ENCODE results near the gene NAB2.
"Not testable (repeated sequence)": the region's sequence is repeated elsewhere in the genome, so short reads cannot be mapped to it uniquely, and the experiment has no call there.

NAB2 gene

GRCh38 chr12:57051011-57051410 lies 37.9 kb upstream of the NAB2 start:
- no peak overlapping the region for H3K4me3 ChIP-seq (replicated peaks; ENCODE audit: low read depth, low read length)
- no peak for DNase-seq (ENCODE audit: extremely low read depth, low read depth)
- TF ChIP-seq CTCF (IDR thresholded peaks at IDR 0.05; ENCODE audit: low read depth, low read length, missing control alignments) = no peak

GRCh38 chr12:57053146-57053545 lies 35.8 kb upstream of the NAB2 start:
- not testable (repeated sequence) for H3K4me3 ChIP-seq (replicated peaks; ENCODE audit: low read depth, low read length); DNase-seq (ENCODE audit: extremely low read depth, low read depth)

GRCh38 chr12:57053901-57054300 lies 35.0 kb upstream of the NAB2 start:
- not testable (repeated sequence) for DNase-seq (ENCODE audit: extremely low read depth, low read depth); H3K4me3 ChIP-seq (replicated peaks; ENCODE audit: low read depth, low read length)

- no peak for TF ChIP-seq CTCF (IDR thresholded peaks at IDR 0.05; ENCODE audit: low read depth, low read length, missing control alignments)
- no peak overlapping the region for H3K4me3 ChIP-seq (replicated peaks; ENCODE audit: low read depth, low read length)
- DNase-seq (ENCODE audit: extremely low read depth, low read depth) = no peak
Observed at GRCh38 chr12:57055824-57056223, 33.1 kb upstream of the NAB2 start.

GRCh38 chr12:57057067-57057751 lies 31.7 kb upstream of the NAB2 start:
- H3K4me3 ChIP-seq (replicated peaks; ENCODE audit: low read depth, low read length) = no peak overlapping the region
- DNase-seq (ENCODE audit: extremely low read depth, low read depth) = no peak
- no peak for TF ChIP-seq CTCF (IDR thresholded peaks at IDR 0.05; ENCODE audit: low read depth, low read length, missing control alignments)

GRCh38 chr12:57058454-57058853 lies 30.5 kb upstream of the NAB2 start:
- no peak for TF ChIP-seq CTCF (IDR thresholded peaks at IDR 0.05; ENCODE audit: low read depth, low read length, missing control alignments)
- no peak for DNase-seq (ENCODE audit: extremely low read depth, low read depth)
- no peak overlapping the region for H3K4me3 ChIP-seq (replicated peaks; ENCODE audit: low read depth, low read length)

GRCh38 chr12:57063991-57064685 lies 24.8 kb upstream of the NAB2 start:
- TF ChIP-seq CTCF (IDR thresholded peaks at IDR 0.05; ENCODE audit: low read depth, low read length, missing control alignments) = no peak
- H3K4me3 ChIP-seq (replicated peaks; ENCODE audit: low read depth, low read length) = no peak overlapping the region
- no peak for DNase-seq (ENCODE audit: extremely low read depth, low read depth)

- no peak for DNase-seq (ENCODE audit: extremely low read depth, low read depth)
- H3K4me3 ChIP-seq (replicated peaks; ENCODE audit: low read depth, low read length) = no peak overlapping the region
- TF ChIP-seq CTCF (IDR thresholded peaks at IDR 0.05; ENCODE audit: low read depth, low read length, missing control alignments) = no peak
Observed at GRCh38 chr12:57066245-57066644, 22.7 kb upstream of the NAB2 start.
